HG03575 (cell line): ENCODE measurements around the gene NSD2.

Experiments
- ATAC-seq: cut with Tn5 transposase; IDR thresholded peaks from one replicate; pipeline ENCODE4 v1.9.1; 2021; ENCODE audit not compliant: unreplicated experiment, insufficient number of reproducible peaks, low FRiP score; ENCODE audit errors: extremely low read depth

The NSD2 gene

GRCh38 chr4:1928356-1929239 lies 57.4 kb downstream of the NSD2 start:
- ATAC-seq = no peak

GRCh38 chr4:1932736-1933135 lies 61.5 kb downstream of the NSD2 start:
- no peak for ATAC-seq

GRCh38 chr4:1933700-1934099 lies 62.5 kb downstream of the NSD2 start:
- no peak for ATAC-seq

- no peak for ATAC-seq
Measured at GRCh38 chr4:1937550-1937949, 66.4 kb downstream of the NSD2 start.

- no peak for ATAC-seq
Measured at GRCh38 chr4:1938027-1938426, 66.8 kb downstream of the NSD2 start.

GRCh38 chr4:1939664-1940509 lies 68.7 kb downstream of the NSD2 start:
- no peak for ATAC-seq

GRCh38 chr4:1940566-1940965 lies 69.4 kb downstream of the NSD2 start:
- ATAC-seq = no peak

- no peak for ATAC-seq
Measured at GRCh38 chr4:1943928-1944327, 72.7 kb downstream of the NSD2 start.

- ATAC-seq = no peak
Measured at GRCh38 chr4:1945124-1945895, 74.1 kb downstream of the NSD2 start.

- ATAC-seq = no peak
Measured at GRCh38 chr4:1945912-1946311, 74.7 kb downstream of the NSD2 start.

GRCh38 chr4:1948232-1948631 lies 77.0 kb downstream of the NSD2 start:
- no peak for ATAC-seq

- ATAC-seq = no peak
Measured at GRCh38 chr4:1948892-1949436, 77.8 kb downstream of the NSD2 start.

- ATAC-seq = no peak
Measured at GRCh38 chr4:1950369-1950768, 79.2 kb downstream of the NSD2 start.

GRCh38 chr4:1952058-1952700 lies 81.0 kb downstream of the NSD2 start:
- no peak for ATAC-seq

GRCh38 chr4:1952719-1953118 lies 81.5 kb downstream of the NSD2 start:
- no peak for ATAC-seq

- no peak for ATAC-seq
Measured at GRCh38 chr4:1953335-1953734, 82.1 kb downstream of the NSD2 start.

- no peak for ATAC-seq
Measured at GRCh38 chr4:1956631-1957030, 85.4 kb downstream of the NSD2 start.

GRCh38 chr4:1958276-1959103 lies 87.3 kb downstream of the NSD2 start:
- ATAC-seq = no peak
